Measurements from ENCODE around the gene ASH1L.
"Not testable (repeated sequence)": the region's sequence is repeated elsewhere in the genome, so short reads cannot be mapped to it uniquely, and the experiment has no call there.

The ASH1L gene

GRCh38 chr1:155562581-155563376 is at the start of gene ASH1L:
TSS of gene ASH1L (minus strand) at chr1:155562803. CDS start at chr1:155521519, 41,284 bp downstream.
- no peaks in the 10 kb centered on the region for H3K36me3 ChIP-seq (ENCODE audit: control insufficient read depth in 1 of 2, insufficient read depth in 2 of 2, low read length in 2 of 2)
- H3K4me1 ChIP-seq (ENCODE audit: control insufficient read depth in 1 of 2, insufficient read depth in 2 of 2, low read length in 2 of 2): peaks cover 17 to 21% of the 10 kb centered on the region in 2 donors
- peak within 1 kb of the TSS; percentile 100 for H3K27ac ChIP-seq (ENCODE audit: low read depth, low read length)
- H3K9ac ChIP-seq (ENCODE audit: low read depth in 1 of 2, low read length in 2 of 2): peak within 1 kb of the TSS; percentile 75 to 91
- peak within 1 kb of the TSS; percentile 85 to 95 for H3K4me3 ChIP-seq (ENCODE audit: low read depth in 1 of 2, low read length in 2 of 2)
- no peaks in the 10 kb centered on the region for H3K9me3 ChIP-seq (ENCODE audit: control insufficient read depth in 1 of 2, low read length in 2 of 2)
- no peaks in the 10 kb centered on the region for H3K27me3 ChIP-seq (ENCODE audit: control insufficient read depth in 1 of 2, insufficient read depth in 2 of 2, low read length in 2 of 2)

GRCh38 chr1:155610257-155610647 is 47.6 kb upstream of the ASH1L start:
- not testable (repeated sequence) for H3K9ac ChIP-seq (ENCODE audit: low read depth in 1 of 2, low read length in 2 of 2); H3K4me1 ChIP-seq (ENCODE audit: control insufficient read depth in 1 of 2, insufficient read depth in 2 of 2, low read length in 2 of 2); H3K9me3 ChIP-seq (ENCODE audit: control insufficient read depth in 1 of 2, low read length in 2 of 2); H3K27me3 ChIP-seq (ENCODE audit: control insufficient read depth in 1 of 2, insufficient read depth in 2 of 2, low read length in 2 of 2); H3K27ac ChIP-seq (ENCODE audit: low read depth, low read length)
- Histone ChIP-seq H3K36me3 (ENCODE audit: control insufficient read depth in 1 of 2, insufficient read depth in 2 of 2, low read length in 2 of 2) (peaks cover 4 to 14% of the 10 kb centered on the region in 2 donors), H3K4me3 (ENCODE audit: low read depth in 1 of 2, low read length in 2 of 2) (peak overlapping the region; percentile 79 to 87)

GRCh38 chr1:155609515-155610256 is 47.1 kb upstream of the ASH1L start, which contains the start of gene MSTO1:
TSS of gene MSTO1 (plus strand) at chr1:155610218. CDS start at chr1:155610249, 31 bp downstream.
- H3K4me1 ChIP-seq (ENCODE audit: control insufficient read depth in 1 of 2, insufficient read depth in 2 of 2, low read length in 2 of 2): peaks cover 0 to 3% of the 10 kb centered on the region in 2 donors
- peak within 1 kb of the TSS; percentile 40 to 56 for H3K9ac ChIP-seq (ENCODE audit: low read depth in 1 of 2, low read length in 2 of 2)
- H3K27me3 ChIP-seq (ENCODE audit: control insufficient read depth in 1 of 2, insufficient read depth in 2 of 2, low read length in 2 of 2): no peaks in the 10 kb centered on the region
- H3K4me3 ChIP-seq (ENCODE audit: low read depth in 1 of 2, low read length in 2 of 2): peak within 1 kb of the TSS; percentile 79 to 87
- peaks cover 4 to 14% of the 10 kb centered on the region in 2 donors for H3K36me3 ChIP-seq (ENCODE audit: control insufficient read depth in 1 of 2, insufficient read depth in 2 of 2, low read length in 2 of 2)
- H3K9me3 ChIP-seq (ENCODE audit: control insufficient read depth in 1 of 2, low read length in 2 of 2): no peaks in the 10 kb centered on the region
- peak within 1 kb of the TSS; percentile 11 for H3K27ac ChIP-seq (ENCODE audit: low read depth, low read length)

GRCh38 chr1:155608888-155609225 is 46.3 kb upstream of the ASH1L start:
- Histone ChIP-seq H3K27me3 (ENCODE audit: control insufficient read depth in 1 of 2, insufficient read depth in 2 of 2, low read length in 2 of 2) (no peaks in the 10 kb centered on the region), H3K27ac (ENCODE audit: low read depth, low read length) (no peak overlapping the region), H3K4me1 (ENCODE audit: control insufficient read depth in 1 of 2, insufficient read depth in 2 of 2, low read length in 2 of 2) (peaks cover 0 to 3% of the 10 kb centered on the region in 2 donors), H3K9ac (ENCODE audit: low read depth in 1 of 2, low read length in 2 of 2) (no peak overlapping the region), H3K36me3 (ENCODE audit: control insufficient read depth in 1 of 2, insufficient read depth in 2 of 2, low read length in 2 of 2) (peaks cover 4 to 14% of the 10 kb centered on the region in 2 donors), H3K9me3 (ENCODE audit: control insufficient read depth in 1 of 2, low read length in 2 of 2) (no peaks in the 10 kb centered on the region), H3K4me3 (ENCODE audit: low read depth in 1 of 2, low read length in 2 of 2) (no peak overlapping the region)

- no peak overlapping the region for H3K4me3 ChIP-seq (ENCODE audit: low read depth in 1 of 2, low read length in 2 of 2)
- H3K9me3 ChIP-seq (ENCODE audit: control insufficient read depth in 1 of 2, low read length in 2 of 2): no peaks in the 10 kb centered on the region
- no peak overlapping the region for H3K27ac ChIP-seq (ENCODE audit: low read depth, low read length)
- no peak overlapping the region for H3K9ac ChIP-seq (ENCODE audit: low read depth in 1 of 2, low read length in 2 of 2)
- peaks cover 0 to 3% of the 10 kb centered on the region in 2 donors for H3K4me1 ChIP-seq (ENCODE audit: control insufficient read depth in 1 of 2, insufficient read depth in 2 of 2, low read length in 2 of 2)
- H3K36me3 ChIP-seq (ENCODE audit: control insufficient read depth in 1 of 2, insufficient read depth in 2 of 2, low read length in 2 of 2): peaks cover 3 to 7% of the 10 kb centered on the region in 2 donors
- no peaks in the 10 kb centered on the region for H3K27me3 ChIP-seq (ENCODE audit: control insufficient read depth in 1 of 2, insufficient read depth in 2 of 2, low read length in 2 of 2)
Observed at GRCh38 chr1:155607708-155608107, 45.1 kb upstream of the ASH1L start.

GRCh38 chr1:155599828-155600572 is 37.4 kb upstream of the ASH1L start:
- not testable (repeated sequence) for H3K27me3 ChIP-seq (ENCODE audit: control insufficient read depth in 1 of 2, insufficient read depth in 2 of 2, low read length in 2 of 2); H3K36me3 ChIP-seq (ENCODE audit: control insufficient read depth in 1 of 2, insufficient read depth in 2 of 2, low read length in 2 of 2); H3K9me3 ChIP-seq (ENCODE audit: control insufficient read depth in 1 of 2, low read length in 2 of 2); H3K4me3 ChIP-seq (ENCODE audit: low read depth in 1 of 2, low read length in 2 of 2); H3K9ac ChIP-seq (ENCODE audit: low read depth in 1 of 2, low read length in 2 of 2); H3K4me1 ChIP-seq (ENCODE audit: control insufficient read depth in 1 of 2, insufficient read depth in 2 of 2, low read length in 2 of 2); H3K27ac ChIP-seq (ENCODE audit: low read depth, low read length)

GRCh38 chr1:155598842-155599331 is 36.3 kb upstream of the ASH1L start:
- no peaks in the 10 kb centered on the region for H3K27me3 ChIP-seq (ENCODE audit: control insufficient read depth in 1 of 2, insufficient read depth in 2 of 2, low read length in 2 of 2)
- H3K4me3 ChIP-seq (ENCODE audit: low read depth in 1 of 2, low read length in 2 of 2): peak overlapping the region in 1 of 2 donors; percentile 21
- no peaks in the 10 kb centered on the region for H3K4me1 ChIP-seq (ENCODE audit: control insufficient read depth in 1 of 2, insufficient read depth in 2 of 2, low read length in 2 of 2)
- no peak overlapping the region for H3K9ac ChIP-seq (ENCODE audit: low read depth in 1 of 2, low read length in 2 of 2)
- H3K27ac ChIP-seq (ENCODE audit: low read depth, low read length): no peak overlapping the region
- no peaks in the 10 kb centered on the region for H3K36me3 ChIP-seq (ENCODE audit: control insufficient read depth in 1 of 2, insufficient read depth in 2 of 2, low read length in 2 of 2)
- no peaks in the 10 kb centered on the region for H3K9me3 ChIP-seq (ENCODE audit: control insufficient read depth in 1 of 2, low read length in 2 of 2)

- Histone ChIP-seq H3K27me3 (ENCODE audit: control insufficient read depth in 1 of 2, insufficient read depth in 2 of 2, low read length in 2 of 2) (no peaks in the 10 kb centered on the region), H3K27ac (ENCODE audit: low read depth, low read length) (no peak overlapping the region), H3K9ac (ENCODE audit: low read depth in 1 of 2, low read length in 2 of 2) (no peak overlapping the region), H3K4me1 (ENCODE audit: control insufficient read depth in 1 of 2, insufficient read depth in 2 of 2, low read length in 2 of 2) (no peaks in the 10 kb centered on the region), H3K9me3 (ENCODE audit: control insufficient read depth in 1 of 2, low read length in 2 of 2) (no peaks in the 10 kb centered on the region), H3K4me3 (ENCODE audit: low read depth in 1 of 2, low read length in 2 of 2) (no peak overlapping the region), H3K36me3 (ENCODE audit: control insufficient read depth in 1 of 2, insufficient read depth in 2 of 2, low read length in 2 of 2) (no peaks in the 10 kb centered on the region)
Observed at GRCh38 chr1:155596864-155597263, 34.3 kb upstream of the ASH1L start.

GRCh38 chr1:155595877-155596474 is 33.4 kb upstream of the ASH1L start:
- H3K9me3 ChIP-seq (ENCODE audit: control insufficient read depth in 1 of 2, low read length in 2 of 2); H3K4me3 ChIP-seq (ENCODE audit: low read depth in 1 of 2, low read length in 2 of 2); H3K36me3 ChIP-seq (ENCODE audit: control insufficient read depth in 1 of 2, insufficient read depth in 2 of 2, low read length in 2 of 2); H3K9ac ChIP-seq (ENCODE audit: low read depth in 1 of 2, low read length in 2 of 2); H3K4me1 ChIP-seq (ENCODE audit: control insufficient read depth in 1 of 2, insufficient read depth in 2 of 2, low read length in 2 of 2); H3K27ac ChIP-seq (ENCODE audit: low read depth, low read length); H3K27me3 ChIP-seq (ENCODE audit: control insufficient read depth in 1 of 2, insufficient read depth in 2 of 2, low read length in 2 of 2): not testable (repeated sequence)
